Activated T-helper 2 cell treated with anti-CD3 and anti-CD28 coated beads, Interferon-gamma antibody, Interleukin-2, Interleukin-4, amounts not matched to agents 10 μg/mL and 5 μg/mL and 100 μg/mL, durations not matched to agents 14 hours and 24 hours and 36 hours (primary cell): ENCODE data around the gene PTPRE. TPM values are rescaled to one million over a fixed set of nuclear protein-coding genes. Genes with fewer than 3 reads are reported as not detected.

Experiments used
- DNase-seq: peaks from one replicate; pipeline ENCODE4 v3.0.0; 2021; ENCODE audit warnings: low spot score
- H3K27ac Mint-ChIP-seq: one replicate; pipeline ENCODE4 v1.8.0; 2021; ENCODE audit warnings: mixed read lengths
- H3K27me3 Mint-ChIP-seq: one replicate; pipeline ENCODE4 v1.8.0; 2021; ENCODE audit warnings: low read depth, mixed read lengths
- H3K36me3 Mint-ChIP-seq: one replicate; pipeline ENCODE4 v1.8.0; 2021; ENCODE audit warnings: low read depth, mixed read lengths
- H3K4me1 Mint-ChIP-seq: one replicate; pipeline ENCODE4 v1.8.0; 2021; ENCODE audit warnings: low read depth, mixed read lengths
- H3K4me3 Mint-ChIP-seq: one replicate; pipeline ENCODE4 v1.8.0; 2021; ENCODE audit warnings: low read depth, mild to moderate bottlenecking, moderate library complexity, mixed read lengths
- H3K9me3 Mint-ChIP-seq: one replicate; pipeline ENCODE4 v1.8.0; 2021; ENCODE audit warnings: mixed read lengths
- intact Hi-C: fragments of 100-400 bp; cut with micrococcal nuclease; formaldehyde crosslinking; loops from one replicate; pipeline ENCODE4 v1.15.1; 2023
- total RNA-seq: library from RNA; stranded (reverse); gene quantifications from 2 replicates; pipeline ENCODE4 v1.2.3, GENCODE V29; 2022

Gene PTPRE
- total RNA-seq, 1 donor from 2014 or later, result 16.8 TPM

- H3K27ac Mint-ChIP-seq, result no peak overlapping the region
- peaks cover 5% of the 10 kb centered on the region for H3K36me3 Mint-ChIP-seq
- intact Hi-C loops, result no loop called here
- H3K4me3 Mint-ChIP-seq, result no peak overlapping the region
- peaks cover 15% of the 10 kb centered on the region for H3K4me1 Mint-ChIP-seq
- H3K9me3 Mint-ChIP-seq, result no peaks in the 10 kb centered on the region
- peaks cover 16% of the 10 kb centered on the region for H3K27me3 Mint-ChIP-seq
- DNase-seq, result no peak
Measured at GRCh38 chr10:128130051-128130450, 223.1 kb downstream of the PTPRE start.

Other genes with a start within 250 kb of the PTPRE start
- not detected in 2 replicates for gene FOXI2, start 169.9 kb upstream of the PTPRE start, total RNA-seq
- gene CLRN3, start 14.2 kb upstream of the PTPRE start, total RNA-seq, result not detected in 2 replicates
- 163 and 165 TPM in 2 replicates for gene MKI67, start 219.3 kb downstream of the PTPRE start, total RNA-seq